Nephron progenitor cell (in vitro differentiated cells): ENCODE data around the gene SLC27A4.

Source experiments
- DNase-seq: peaks from one replicate; pipeline ENCODE4 v3.0.0; 2021
- H3K27ac Mint-ChIP-seq: 2 replicates; pipeline ENCODE4 v1.8.0; 2021; ENCODE audit warnings: mild to moderate bottlenecking, moderate library complexity, mixed read lengths
- H3K27me3 Mint-ChIP-seq: 2 replicates; pipeline ENCODE4 v1.8.0; 2021; ENCODE audit warnings: mild to moderate bottlenecking, low read depth, mixed read lengths; ENCODE audit not compliant: poor library complexity
- H3K36me3 Mint-ChIP-seq: 2 replicates; pipeline ENCODE4 v1.8.0; 2021; ENCODE audit warnings: low read depth, mixed read lengths
- H3K4me1 Mint-ChIP-seq: 2 replicates; pipeline ENCODE4 v1.8.0; 2021; ENCODE audit warnings: mixed read lengths
- H3K4me3 Mint-ChIP-seq: 2 replicates; pipeline ENCODE4 v1.8.0; 2021; ENCODE audit warnings: mild to moderate bottlenecking, moderate library complexity, mixed read lengths
- H3K9me3 Mint-ChIP-seq: 2 replicates; pipeline ENCODE4 v1.8.0; 2021; ENCODE audit warnings: mild to moderate bottlenecking, moderate library complexity, mixed read lengths
- CTCF ChIP-seq: fragments of 200-600 bp; sonication (generic); IDR thresholded peaks from 2 replicates; pipeline ENCODE4 v1.5.0; 2021; ENCODE audit warnings: antibody characterized with exemption

Gene SLC27A4

DNA sequence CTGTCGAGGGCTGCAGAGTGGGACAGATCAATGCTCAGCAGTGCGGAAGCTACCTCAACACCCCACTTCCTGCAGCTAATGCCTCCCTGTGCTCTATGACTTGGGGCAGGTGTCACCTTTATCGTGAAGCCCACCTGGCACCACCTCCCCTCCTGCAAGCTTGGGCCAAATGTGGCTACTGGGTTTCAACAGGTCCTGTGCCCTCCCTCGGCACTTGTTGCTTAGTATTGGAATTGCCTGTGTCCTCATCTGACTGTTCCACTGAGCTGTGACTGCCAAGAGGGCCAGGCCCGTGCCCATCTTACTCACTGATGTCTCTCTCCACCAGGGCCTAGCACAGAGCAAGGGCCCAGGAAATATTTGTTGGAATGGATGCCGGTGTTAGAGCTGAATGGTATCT is 9.4 kb downstream of the SLC27A4 start:
- TF ChIP-seq CTCF, result no peak
- Mint-ChIP-seq H3K4me3 (no peak overlapping the region), H3K36me3 (peaks cover 31% of the 10 kb centered on the region), H3K4me1 (no peaks in the 10 kb centered on the region), H3K9me3 (no peaks in the 10 kb centered on the region), H3K27ac (no peak overlapping the region), H3K27me3 (no peaks in the 10 kb centered on the region)
- DNase-seq, result no peak

DNA sequence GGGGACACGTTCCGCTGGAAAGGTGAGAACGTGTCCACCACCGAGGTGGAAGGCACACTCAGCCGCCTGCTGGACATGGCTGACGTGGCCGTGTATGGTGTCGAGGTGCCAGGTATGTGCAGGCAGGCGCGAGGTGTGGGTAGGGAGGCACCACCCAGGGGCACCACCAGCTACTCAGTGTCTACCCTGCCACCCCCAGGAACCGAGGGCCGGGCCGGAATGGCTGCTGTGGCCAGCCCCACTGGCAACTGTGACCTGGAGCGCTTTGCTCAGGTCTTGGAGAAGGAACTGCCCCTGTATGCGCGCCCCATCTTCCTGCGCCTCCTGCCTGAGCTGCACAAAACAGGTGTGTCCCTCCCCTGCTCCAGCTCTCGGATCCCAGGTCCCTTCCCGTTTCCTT is 15.1 kb downstream of the SLC27A4 start:
- no peak overlapping the region for H3K27ac Mint-ChIP-seq
- H3K4me1 Mint-ChIP-seq, result no peaks in the 10 kb centered on the region
- H3K27me3 Mint-ChIP-seq, result peaks cover 4% of the 10 kb centered on the region
- H3K4me3 Mint-ChIP-seq, result no peak overlapping the region
- TF ChIP-seq CTCF, result no peak
- H3K36me3 Mint-ChIP-seq, result peaks cover 34% of the 10 kb centered on the region
- no peak for DNase-seq
- no peaks in the 10 kb centered on the region for H3K9me3 Mint-ChIP-seq

DNA sequence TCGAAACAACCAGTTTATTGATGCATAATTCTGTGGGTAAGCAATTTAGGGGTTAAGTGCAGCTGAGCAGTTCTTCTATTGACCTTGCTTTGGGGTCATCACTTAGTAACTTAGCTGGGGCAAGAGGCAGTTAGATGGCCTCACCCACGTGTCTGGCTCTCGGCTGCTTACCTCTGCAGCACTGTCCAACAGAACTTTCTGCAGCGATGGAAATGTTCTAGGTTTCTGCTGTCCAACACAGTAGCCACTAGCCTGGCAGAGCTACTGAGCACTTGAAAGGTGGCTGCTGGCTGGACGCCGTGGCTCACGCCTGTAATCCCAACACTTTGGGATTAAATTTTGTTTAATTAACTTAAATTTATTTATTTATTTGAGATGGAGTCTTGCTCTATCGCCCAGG is 17.8 kb downstream of the SLC27A4 start:
- Mint-ChIP-seq H3K27ac (no peak overlapping the region), H3K4me1 (peaks cover 16% of the 10 kb centered on the region), H3K27me3 (peaks cover 4% of the 10 kb centered on the region), H3K36me3 (peaks cover 14% of the 10 kb centered on the region), H3K4me3 (no peak overlapping the region), H3K9me3 (no peaks in the 10 kb centered on the region)
- TF ChIP-seq CTCF, result no peak
- no peak for DNase-seq

- H3K4me1 Mint-ChIP-seq, result peaks cover 20% of the 10 kb centered on the region
- H3K27me3 Mint-ChIP-seq, result peaks cover 4% of the 10 kb centered on the region
- H3K27ac Mint-ChIP-seq, result no peak overlapping the region
- DNase-seq, result no peak
- TF ChIP-seq CTCF, result no peak
- no peak overlapping the region for H3K4me3 Mint-ChIP-seq
- peaks cover 11% of the 10 kb centered on the region for H3K36me3 Mint-ChIP-seq
- H3K9me3 Mint-ChIP-seq, result no peaks in the 10 kb centered on the region
Observed at GRCh38 chr9:128358861-128359260, 18.5 kb downstream of the SLC27A4 start.

- Mint-ChIP-seq H3K4me1 (peaks cover 29% of the 10 kb centered on the region), H3K4me3 (no peak overlapping the region), H3K9me3 (no peaks in the 10 kb centered on the region), H3K36me3 (peaks cover 5% of the 10 kb centered on the region), H3K27me3 (peaks cover 6% of the 10 kb centered on the region), H3K27ac (no peak overlapping the region)
- TF ChIP-seq CTCF, result no peak
- DNase-seq, result no peak
Observed at GRCh38 chr9:128360826-128361225, 20.5 kb downstream of the SLC27A4 start.

DNA sequence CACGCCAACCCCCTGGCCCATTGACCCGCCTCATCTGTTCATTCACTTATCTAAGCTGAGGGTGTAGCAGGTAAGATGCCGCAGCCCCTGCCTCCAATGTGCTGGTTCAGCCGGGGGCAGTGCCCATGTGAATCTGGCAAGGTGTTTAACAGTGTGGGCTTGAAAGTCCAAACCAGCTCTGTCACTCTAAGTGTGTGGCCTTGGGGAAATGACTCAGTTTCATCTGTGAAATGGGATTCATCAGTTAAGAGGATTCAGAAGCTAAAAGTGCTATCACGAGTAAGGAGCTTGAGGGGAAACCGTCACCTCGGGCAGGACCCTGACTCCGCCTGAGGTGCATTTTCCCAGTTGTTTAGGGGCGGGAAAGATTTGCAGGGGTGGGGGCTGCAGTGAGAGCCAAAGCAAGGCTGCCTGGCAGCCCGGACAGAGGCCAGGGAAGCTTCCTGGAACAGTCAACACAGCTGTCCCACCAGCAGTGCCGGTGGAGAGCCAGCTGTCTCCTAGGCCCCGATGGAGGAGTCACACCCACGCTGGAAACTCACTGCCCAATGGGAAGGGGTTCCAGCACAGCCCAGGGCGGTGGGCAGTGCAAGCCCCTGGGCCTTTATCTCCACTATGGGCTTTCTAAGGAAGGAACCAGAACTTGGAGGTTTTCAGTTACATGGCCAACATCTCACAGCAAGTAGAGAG is 21.1 kb downstream of the SLC27A4 start:
- H3K4me3 Mint-ChIP-seq, result no peak overlapping the region
- peaks cover 30% of the 10 kb centered on the region for H3K4me1 Mint-ChIP-seq
- TF ChIP-seq CTCF, result no peak
- H3K27ac Mint-ChIP-seq, result no peak overlapping the region
- H3K27me3 Mint-ChIP-seq, result peaks cover 10% of the 10 kb centered on the region
- no peaks in the 10 kb centered on the region for H3K9me3 Mint-ChIP-seq
- H3K36me3 Mint-ChIP-seq, result no peaks in the 10 kb centered on the region
- no peak for DNase-seq
